Ramos (cell line): ENCODE data around the gene SMIM10L2A.
"Not testable (repeated sequence)": the region's sequence is repeated elsewhere in the genome, so short reads cannot be mapped to it uniquely, and the experiment has no call there.

ENCODE experiments used
- in situ Hi-C: fragments of 300-500 bp; cut with MboI; formaldehyde crosslinking; loops from one replicate; pipeline ENCODE4 v1.14.3; 2022; ENCODE audit warnings: low sequenced_read_pairs; ENCODE audit not compliant: unreplicated experiment

SMIM10L2A gene

GRCh38 chrX:135421537-135421931 lies 210 bp upstream of the SMIM10L2A start:
- in situ Hi-C loops, result no loop called here

- in situ Hi-C loops, result not testable (repeated sequence)
Measured at GRCh38 chrX:135422810-135423168, 1.0 kb downstream of the SMIM10L2A start.

GRCh38 chrX:135423173-135423864 lies 1.6 kb downstream of the SMIM10L2A start:
- in situ Hi-C loops, result not testable (repeated sequence)

- in situ Hi-C loops, result no loop called here
Measured at GRCh38 chrX:135424469-135424868, 2.7 kb downstream of the SMIM10L2A start.

- in situ Hi-C loops, result no loop called here
Measured at GRCh38 chrX:135425026-135425965, 3.6 kb downstream of the SMIM10L2A start.

GRCh38 chrX:135429429-135429828 lies 7.7 kb downstream of the SMIM10L2A start:
- in situ Hi-C loops, result no loop called here

- in situ Hi-C loops, result no loop called here
Measured at GRCh38 chrX:135431886-135432285, 10.1 kb downstream of the SMIM10L2A start.

- in situ Hi-C loops, result no loop called here
Measured at GRCh38 chrX:135432453-135432852, 10.7 kb downstream of the SMIM10L2A start.

- in situ Hi-C loops, result no loop called here
Measured at GRCh38 chrX:135432881-135433521, 11.3 kb downstream of the SMIM10L2A start.

- in situ Hi-C loops, result no loop called here
Measured at GRCh38 chrX:135433531-135434257, 11.9 kb downstream of the SMIM10L2A start.

GRCh38 chrX:135434258-135435138 lies 12.8 kb downstream of the SMIM10L2A start:
- in situ Hi-C loops, result no loop called here

GRCh38 chrX:135435139-135435922 lies 13.6 kb downstream of the SMIM10L2A start:
- in situ Hi-C loops, result no loop called here

GRCh38 chrX:135435933-135436332 lies 14.2 kb downstream of the SMIM10L2A start:
- in situ Hi-C loops, result no loop called here

GRCh38 chrX:135436456-135436855 lies 14.7 kb downstream of the SMIM10L2A start:
- in situ Hi-C loops, result no loop called here

GRCh38 chrX:135436966-135437866 lies 15.5 kb downstream of the SMIM10L2A start:
- in situ Hi-C loops, result no loop called here

- in situ Hi-C loops, result no loop called here
Measured at GRCh38 chrX:135437867-135438733, 16.4 kb downstream of the SMIM10L2A start.

GRCh38 chrX:135438734-135439043 lies 16.9 kb downstream of the SMIM10L2A start:
- in situ Hi-C loops, result no loop called here
